IMR-90 (cell line): Measurements from ENCODE around the gene STAU1. TPM values are rescaled to one million over a fixed set of nuclear protein-coding genes. Genes with fewer than 3 reads are reported as not detected.

Source experiments
- ATAC-seq: fragments of 200-7000 bp; cut with Tn5 transposase; 2 replicates; pipeline ENCODE4 v1.9.1; 2020; ENCODE audit warnings: low read depth, mild to moderate bottlenecking, moderate library complexity
- BruUV-seq: library from RNA; stranded (reverse); fragments of 400-500 nt; replicated peaks from 2 replicates; lab custom pipeline; 2021; lab: Mats Ljungman, UMichigan
- CTCF ChIA-PET: fragments of 300-600 bp; formaldehyde crosslinking; extraction: SDS; loops from one replicate; lab custom pipeline; 2021; ENCODE audit warnings: antibody characterized with exemption; lab: Yijun Ruan, JAX
- POLR2A ChIA-PET: fragments of 300-600 bp; sonication (Branson Sonifier 250); formaldehyde crosslinking; loops from one replicate; lab custom pipeline; 2022; ENCODE audit warnings: antibody characterized with exemption; ENCODE audit not compliant: unreplicated experiment; lab: Charles Lee
- DNase-seq: peaks from one replicate; pipeline ENCODE4 v3.0.0; 2013
- H2AFZ ChIP-seq: replicated peaks from 2 replicates; pipeline ENCODE3; 2013; ENCODE audit warnings: low read length, mild to moderate bottlenecking; ENCODE audit not compliant: poor library complexity
- H2AK5ac ChIP-seq: 2 replicates; pipeline ENCODE4 v1.6.1; 2013; ENCODE audit warnings: low read depth, low read length, inconsistent platforms
- H2AK9ac ChIP-seq: replicated peaks from 2 replicates; pipeline ENCODE3; 2013; ENCODE audit warnings: mild to moderate bottlenecking, low read depth, low read length, moderate library complexity; ENCODE audit not compliant: poor library complexity
- H2BK120ac ChIP-seq: 2 replicates; pipeline ENCODE4 v1.6.1; 2013; ENCODE audit warnings: low read depth, low read length, inconsistent platforms
- H2BK15ac ChIP-seq: 3 replicates; pipeline ENCODE4 v1.6.1; 2013; ENCODE audit warnings: low read depth, low read length, inconsistent platforms
- H2BK20ac ChIP-seq: 2 replicates; pipeline ENCODE4 v1.6.1; 2013; ENCODE audit warnings: low read depth, mild to moderate bottlenecking, inconsistent platforms, low read length, moderate library complexity
- H2BK5ac ChIP-seq: 2 replicates; pipeline ENCODE4 v1.6.1; 2013; ENCODE audit warnings: mild to moderate bottlenecking, low read depth, low read length, inconsistent platforms; ENCODE audit not compliant: poor library complexity, severe bottlenecking
- H3K14ac ChIP-seq: replicated peaks from 2 replicates; pipeline ENCODE4 v1.6.1; 2013; ENCODE audit warnings: low read depth, low read length, inconsistent platforms
- H3K18ac ChIP-seq: 2 replicates; pipeline ENCODE4 v1.6.1; 2013; ENCODE audit warnings: low read depth, low read length, control low read depth
- H3K23ac ChIP-seq: 2 replicates; pipeline ENCODE4 v1.6.1; 2013; ENCODE audit warnings: low read depth, low read length, inconsistent platforms
- H3K27ac ChIP-seq: 2 replicates; pipeline ENCODE4 v1.5.1; 2013; ENCODE audit warnings: mild to moderate bottlenecking, control low read depth, low read length; ENCODE audit not compliant: insufficient read depth
- H3K27me3 ChIP-seq: 2 replicates; pipeline ENCODE4 v1.6.1; 2013; ENCODE audit warnings: low read length; ENCODE audit not compliant: control insufficient read depth, insufficient read depth
- H3K36me3 ChIP-seq: 2 replicates; pipeline ENCODE4 v1.6.1; 2013; ENCODE audit warnings: low read length, mixed read lengths; ENCODE audit not compliant: control insufficient read depth, insufficient read depth
- H3K4ac ChIP-seq: 2 replicates; pipeline ENCODE4 v1.6.1; 2013; ENCODE audit warnings: low read depth, low read length, inconsistent platforms
- H3K4me1 ChIP-seq: 2 replicates; pipeline ENCODE4 v1.6.1; 2013; ENCODE audit warnings: low read length, mixed read lengths; ENCODE audit not compliant: control insufficient read depth, insufficient read depth
- H3K4me2 ChIP-seq: 2 replicates; pipeline ENCODE4 v1.6.1; 2013; ENCODE audit warnings: low read depth, mild to moderate bottlenecking, control low read depth, low read length, moderate library complexity
- H3K4me3 ChIP-seq: 2 replicates; pipeline ENCODE4 v1.5.1; 2013; ENCODE audit warnings: low read depth, mild to moderate bottlenecking, control low read depth, low read length, moderate library complexity; ENCODE audit not compliant: insufficient read depth
- H3K56ac ChIP-seq: 2 replicates; pipeline ENCODE4 v1.6.1; 2013; ENCODE audit warnings: low read length, inconsistent platforms; ENCODE audit not compliant: insufficient read depth; ENCODE audit errors: extremely low read depth
- H3K79me1 ChIP-seq, 2 experiments: 2 replicates each; pipeline ENCODE4 v1.6.1; 2013; ENCODE audit warnings: low read length in 2 of 2, inconsistent platforms in 1 of 2, low read depth in 1 of 2
- H3K9ac ChIP-seq: 2 replicates; pipeline ENCODE4 v1.6.1; 2013; ENCODE audit warnings: low read depth, low read length, control low read depth
- H3K9me1 ChIP-seq: 2 replicates; pipeline ENCODE4 v1.6.1; 2013; ENCODE audit warnings: low read length, inconsistent platforms; ENCODE audit not compliant: insufficient read depth
- H3K9me3 ChIP-seq: 2 replicates; pipeline ENCODE4 v1.6.1; 2013; ENCODE audit warnings: low read length; ENCODE audit not compliant: control insufficient read depth, insufficient read depth
- H4K20me1 ChIP-seq: 2 replicates; pipeline ENCODE4 v1.6.1; 2013; ENCODE audit warnings: low read length, inconsistent platforms; ENCODE audit not compliant: insufficient read depth
- H4K5ac ChIP-seq: 2 replicates; pipeline ENCODE4 v1.6.1; 2013; ENCODE audit warnings: mild to moderate bottlenecking, low read depth, low read length, control low read depth
- H4K8ac ChIP-seq, 2 experiments: 2 replicates each; pipeline ENCODE4 v1.6.1; 2013; ENCODE audit warnings: low read depth in 2 of 2, low read length in 2 of 2, control low read depth in 1 of 2, inconsistent platforms in 1 of 2
- H4K91ac ChIP-seq: 2 replicates; pipeline ENCODE4 v1.6.1; 2013; ENCODE audit warnings: low read depth, low read length, inconsistent platforms; ENCODE audit not compliant: insufficient read depth
- BHLHE40 ChIP-seq: fragments of 150-350 bp; IDR thresholded peaks from 2 replicates; pipeline ENCODE4 v1.6.1; 2016; ENCODE audit warnings: mild to moderate bottlenecking, low read depth, low read length
- CEBPB ChIP-seq: IDR thresholded peaks from 2 replicates; pipeline ENCODE4 v1.6.1; 2012; ENCODE audit warnings: low read depth, low read length, improper control_type of control experiment
- CHD1 ChIP-seq: IDR thresholded peaks from 2 replicates; pipeline ENCODE4 v1.6.1; 2012; ENCODE audit warnings: low read depth, low read length, improper control_type of control experiment
- FOS ChIP-seq: fragments of 150-350 bp; IDR thresholded peaks from 2 replicates; pipeline ENCODE4 v1.6.1; 2016; ENCODE audit warnings: low read depth, low read length
- MAFK ChIP-seq: IDR thresholded peaks from 2 replicates; pipeline ENCODE4 v1.6.1; 2012; ENCODE audit warnings: low read depth, low read length, improper control_type of control experiment
- MAZ ChIP-seq: IDR thresholded peaks from 2 replicates; pipeline ENCODE4 v1.6.1; 2012; ENCODE audit warnings: low read depth, mild to moderate bottlenecking, low read length, improper control_type of control experiment, moderate library complexity, borderline replicate concordance
- MXI1 ChIP-seq: IDR thresholded peaks from 2 replicates; pipeline ENCODE4 v1.6.1; 2012; ENCODE audit warnings: low read depth, mild to moderate bottlenecking, low read length, moderate library complexity, borderline replicate concordance
- NFE2L2 ChIP-seq: fragments of 150-350 bp; IDR thresholded peaks from 2 replicates; pipeline ENCODE4 v1.6.1; 2016; ENCODE audit warnings: low read depth, mild to moderate bottlenecking, low read length
- POLR2A ChIP-seq: IDR thresholded peaks from 2 replicates; pipeline ENCODE4 v1.6.1; 2012; ENCODE audit warnings: mild to moderate bottlenecking, low read depth, low read length
- RAD21 ChIP-seq: IDR thresholded peaks from 2 replicates; pipeline ENCODE4 v1.6.1; 2012; ENCODE audit warnings: low read length, improper control_type of control experiment
- RCOR1 ChIP-seq: IDR thresholded peaks from 2 replicates; pipeline ENCODE4 v1.6.1; 2012; ENCODE audit warnings: mild to moderate bottlenecking, low read length, improper control_type of control experiment; ENCODE audit not compliant: insufficient replicate concordance
- RFX5 ChIP-seq: IDR thresholded peaks from 2 replicates; pipeline ENCODE4 v1.8.0; 2012; ENCODE audit warnings: low read depth, mild to moderate bottlenecking, low read length, moderate library complexity
- SMC3 ChIP-seq: fragments of 150-350 bp; IDR thresholded peaks from 2 replicates; pipeline ENCODE4 v1.6.1; 2016; ENCODE audit warnings: low read depth, mild to moderate bottlenecking, antibody characterized with exemption, low read length, moderate library complexity
- WGBS, 2 experiments: methylation state at CpG; one replicate each; pipeline versions ENCODE4 v1.1.5 to v1.1.7; 2013; ENCODE audit warnings: missing lambda C conversion rate in 2 of 2; ENCODE audit not compliant: insufficient read length in 1 of 2; ENCODE audit errors: extremely low coverage in 2 of 2; 5-methylcytosine and 5-hydroxymethylcytosine counted together
- dilution Hi-C: fragments of 300-500 bp; cut with HindIII; formaldehyde crosslinking; loops from one replicate; pipeline ENCODE4 v1.14.3; 2018; ENCODE audit warnings: low sequenced_read_pairs; ENCODE audit not compliant: unreplicated experiment
- in situ Hi-C: fragments of 300-500 bp; cut with MboI; formaldehyde crosslinking; loops from 3 replicates; pipeline ENCODE4 v1.14.3; 2019; ENCODE audit warnings: low sequenced_read_pairs, inconsistent platforms, mixed read lengths
- intact Hi-C: fragments of 100-400 bp; cut with micrococcal nuclease; formaldehyde crosslinking; loops from 2 replicates; pipeline ENCODE4 v1.10.0; 2022
- polyA plus RNA-seq, 3 experiments: library from polyadenylated mRNA; depleted of rRNA; stranded (reverse); fragments of >200 nt; gene quantifications; 2 replicates each; pipeline ENCODE4 v1.2.3, GENCODE V29; 2012; ENCODE audit warnings: low replicate concordance in 1 of 3
- total RNA-seq: library from RNA; depleted of rRNA; stranded (reverse); fragments of >200 nt; gene quantifications from 2 replicates; pipeline ENCODE4 v1.2.3, GENCODE V29; 2012
- TF ChIP-seq, protein P1 (sequence below): fragments of 150-350 bp; IDR thresholded peaks from 2 replicates; pipeline ENCODE4 v1.6.1; 2016; ENCODE audit warnings: low read depth, mild to moderate bottlenecking, low read length, moderate library complexity, borderline replicate concordance
- TF ChIP-seq, protein P2 (sequence below): fragments of 150-350 bp; IDR thresholded peaks from 2 replicates; pipeline ENCODE4 v1.6.1; 2017; ENCODE audit warnings: mild to moderate bottlenecking, antibody characterized with exemption, low read length, low read depth
- TF ChIP-seq, protein P3 (sequence below): conservative IDR thresholded peaks from 2 replicates; pipeline ENCODE4 v1.5.1; 2012; ENCODE audit warnings: mild to moderate bottlenecking, low read depth, low read length, improper control_type of control experiment

Gene STAU1
- total and polyA plus RNA-seq, 2 of the 4 experiments (the other 2 are of a cell fraction): 35.3 to 50.3 TPM

DNA sequence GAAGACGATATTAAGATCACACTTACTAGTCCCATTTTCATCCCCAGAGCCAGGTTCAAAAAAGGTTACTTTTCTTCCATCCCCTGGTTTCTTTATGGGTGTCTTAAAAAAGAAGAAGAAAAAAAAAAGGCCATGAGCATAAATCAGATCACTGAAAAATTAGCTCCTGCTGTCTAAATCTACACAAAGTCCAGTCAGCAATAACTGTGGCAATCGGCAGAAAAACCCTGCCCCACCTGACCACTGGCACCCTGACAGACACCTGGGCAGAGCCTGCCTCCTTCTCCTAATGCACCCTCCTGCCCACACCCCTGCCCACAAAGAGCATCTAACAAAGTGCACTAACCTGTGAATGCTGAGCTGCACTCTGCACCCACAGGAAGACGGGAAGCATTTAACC, 69.8 kb downstream of the STAU1 start:
- Histone ChIP-seq H4K8ac (no peak overlapping the region), H3K27me3 (no peaks in the 10 kb centered on the region)
- CTCF ChIA-PET: interaction anchor here (0.9 kb wide), 1 partner anchor 15 kb away, joined by 5 read pairs; no protein-coding TSS in a partner anchor

More for the DNA sequence above, 69.8 kb downstream of the STAU1 start:
- Histone ChIP-seq H4K91ac (no peak overlapping the region), H2AK5ac (no peak overlapping the region), H3K9me1 (peaks cover 7% of the 10 kb centered on the region; the same call in 1 of the 2 replicates), H3K4me3 (no peak overlapping the region), H3K23ac (no peak overlapping the region), H3K18ac (no peak overlapping the region), H3K56ac (no peak overlapping the region), H3K9ac (no peak overlapping the region), H2BK120ac (no peak overlapping the region), H2AFZ (no peak overlapping the region), H3K4ac (no peak overlapping the region), H3K27ac (no peak overlapping the region), H2AK9ac (no peak overlapping the region), H3K36me3 (peaks cover 48% of the 10 kb centered on the region), H3K4me2 (no peak overlapping the region), H3K9me3 (no peaks in the 10 kb centered on the region), H4K5ac (no peak overlapping the region), H2BK20ac (no peak overlapping the region), H2BK15ac (no peak overlapping the region), H3K4me1 (peaks cover 2% of the 10 kb centered on the region), H3K14ac (no peak overlapping the region), H4K20me1 (peaks cover 4% of the 10 kb centered on the region), H2BK5ac (no peak overlapping the region), H3K79me1 (peaks cover 4 to 24% of the 10 kb centered on the region in 2 experiments; a peak in 3 of 4 replicates)
- TF ChIP-seq, protein P1, sequence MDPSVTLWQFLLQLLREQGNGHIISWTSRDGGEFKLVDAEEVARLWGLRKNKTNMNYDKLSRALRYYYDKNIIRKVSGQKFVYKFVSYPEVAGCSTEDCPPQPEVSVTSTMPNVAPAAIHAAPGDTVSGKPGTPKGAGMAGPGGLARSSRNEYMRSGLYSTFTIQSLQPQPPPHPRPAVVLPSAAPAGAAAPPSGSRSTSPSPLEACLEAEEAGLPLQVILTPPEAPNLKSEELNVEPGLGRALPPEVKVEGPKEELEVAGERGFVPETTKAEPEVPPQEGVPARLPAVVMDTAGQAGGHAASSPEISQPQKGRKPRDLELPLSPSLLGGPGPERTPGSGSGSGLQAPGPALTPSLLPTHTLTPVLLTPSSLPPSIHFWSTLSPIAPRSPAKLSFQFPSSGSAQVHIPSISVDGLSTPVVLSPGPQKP: no peak
- no peak for TF ChIP-seq FOS
- TF ChIP-seq RCOR1: no peak
- TF ChIP-seq, protein P2, sequence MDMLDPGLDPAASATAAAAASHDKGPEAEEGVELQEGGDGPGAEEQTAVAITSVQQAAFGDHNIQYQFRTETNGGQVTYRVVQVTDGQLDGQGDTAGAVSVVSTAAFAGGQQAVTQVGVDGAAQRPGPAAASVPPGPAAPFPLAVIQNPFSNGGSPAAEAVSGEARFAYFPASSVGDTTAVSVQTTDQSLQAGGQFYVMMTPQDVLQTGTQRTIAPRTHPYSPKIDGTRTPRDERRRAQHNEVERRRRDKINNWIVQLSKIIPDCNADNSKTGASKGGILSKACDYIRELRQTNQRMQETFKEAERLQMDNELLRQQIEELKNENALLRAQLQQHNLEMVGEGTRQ: no peak
- no peak for TF ChIP-seq RFX5
- TF ChIP-seq CEBPB: no peak
- no peak for TF ChIP-seq SMC3
- no peak for TF ChIP-seq RAD21
- TF ChIP-seq MXI1: no peak
- no peak for TF ChIP-seq MAFK
- no peak for TF ChIP-seq POLR2A
- TF ChIP-seq MAZ: no peak
- no peak for TF ChIP-seq BHLHE40
- no peak for TF ChIP-seq CHD1
- TF ChIP-seq, protein P3, sequence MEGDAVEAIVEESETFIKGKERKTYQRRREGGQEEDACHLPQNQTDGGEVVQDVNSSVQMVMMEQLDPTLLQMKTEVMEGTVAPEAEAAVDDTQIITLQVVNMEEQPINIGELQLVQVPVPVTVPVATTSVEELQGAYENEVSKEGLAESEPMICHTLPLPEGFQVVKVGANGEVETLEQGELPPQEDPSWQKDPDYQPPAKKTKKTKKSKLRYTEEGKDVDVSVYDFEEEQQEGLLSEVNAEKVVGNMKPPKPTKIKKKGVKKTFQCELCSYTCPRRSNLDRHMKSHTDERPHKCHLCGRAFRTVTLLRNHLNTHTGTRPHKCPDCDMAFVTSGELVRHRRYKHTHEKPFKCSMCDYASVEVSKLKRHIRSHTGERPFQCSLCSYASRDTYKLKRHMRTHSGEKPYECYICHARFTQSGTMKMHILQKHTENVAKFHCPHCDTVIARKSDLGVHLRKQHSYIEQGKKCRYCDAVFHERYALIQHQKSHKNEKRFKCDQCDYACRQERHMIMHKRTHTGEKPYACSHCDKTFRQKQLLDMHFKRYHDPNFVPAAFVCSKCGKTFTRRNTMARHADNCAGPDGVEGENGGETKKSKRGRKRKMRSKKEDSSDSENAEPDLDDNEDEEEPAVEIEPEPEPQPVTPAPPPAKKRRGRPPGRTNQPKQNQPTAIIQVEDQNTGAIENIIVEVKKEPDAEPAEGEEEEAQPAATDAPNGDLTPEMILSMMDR: no peak
- TF ChIP-seq NFE2L2: no peak
- dilution Hi-C loops (no loop called here), intact Hi-C loops (no loop called here), in situ Hi-C loops (no loop called here)
- BruUV-seq: no TSS peak
- POLR2A ChIA-PET: no interaction called here
- ATAC-seq: no peak
- no peak for DNase-seq
- 100% methylated on average over 1 of the region's 3 CpGs; no CpG with 5 or more reads in 1 of the 2 experiments for WGBS, 2 experiments
